H1 (cell line): ENCODE measurements around the gene KNCN. TPM values are rescaled to one million over a fixed set of nuclear protein-coding genes. Genes with fewer than 3 reads are reported as not detected.

ENCODE experiments used
- CTCF ChIA-PET: fragments of 300-600 bp; sonication (Branson Sonifier 250); formaldehyde crosslinking; loops from one replicate; lab custom pipeline; 2021; ENCODE audit not compliant: partially characterized antibody; lab: Charles Lee
- POLR2A ChIA-PET: fragments of 300-600 bp; sonication (Branson Sonifier 250); formaldehyde crosslinking; loops from one replicate; lab custom pipeline; 2021; ENCODE audit warnings: inconsistent platforms; ENCODE audit not compliant: partially characterized antibody; lab: Charles Lee
- DNase-seq, 2 experiments: peaks; one replicate each; pipeline versions ENCODE4 v3.0.0 to v3.0.0-alpha.2; 2010 to 2022; ENCODE audit warnings: low spot score in 2 of 2, low read depth in 1 of 2, mixed read lengths in 1 of 2
- FAIRE-seq: peaks from 2 replicates; lab custom pipeline; 2011; peaks lifted over from hg19 to GRCh38; lab: Jason Lieb, UNC
- H2AFZ ChIP-seq: 2 replicates; pipeline ENCODE4 v1.8.1; 2012; ENCODE audit warnings: low read length, inconsistent platforms
- H2AK5ac ChIP-seq: 2 replicates; pipeline ENCODE4 v1.6.1; 2013; ENCODE audit warnings: low read depth, low read length
- H2BK120ac ChIP-seq: replicated peaks from 2 replicates; pipeline ENCODE3; 2013; ENCODE audit warnings: low read depth, low read length, inconsistent platforms
- H2BK12ac ChIP-seq: 2 replicates; pipeline ENCODE4 v1.6.1; 2013; ENCODE audit warnings: low read depth, low read length
- H2BK15ac ChIP-seq: 2 replicates; pipeline ENCODE4 v1.6.1; 2013; ENCODE audit warnings: low read length
- H2BK20ac ChIP-seq: 2 replicates; pipeline ENCODE4 v1.6.1; 2013; ENCODE audit warnings: low read length
- H2BK5ac ChIP-seq: 2 replicates; pipeline ENCODE4 v1.6.1; 2013; ENCODE audit warnings: low read depth, low read length
- H3K14ac ChIP-seq: 2 replicates; pipeline ENCODE4 v1.6.1; 2013; ENCODE audit warnings: inconsistent platforms; ENCODE audit not compliant: insufficient read length
- H3K18ac ChIP-seq: 2 replicates; pipeline ENCODE4 v1.6.1; 2013; ENCODE audit warnings: low read length; ENCODE audit errors: extremely low read depth
- H3K23ac ChIP-seq: 2 replicates; pipeline ENCODE4 v1.6.1; 2013; ENCODE audit warnings: inconsistent platforms; ENCODE audit not compliant: insufficient read length
- H3K23me2 ChIP-seq: 2 replicates; pipeline ENCODE4 v1.6.1; 2013; ENCODE audit warnings: low read depth, low read length
- H3K27ac ChIP-seq: 2 replicates; pipeline ENCODE4 v1.6.1; 2011; ENCODE audit warnings: low read depth, low read length, inconsistent platforms
- H3K27me3 ChIP-seq, 4 experiments: replicated peaks in 1 of 4; 1 replicate in 1 of 4; 2 replicates in 3 of 4; pipeline versions ENCODE4 v1.6.1 to v1.8.1; 2011 to 2013; ENCODE audit warnings: low read length in 3 of 4, mild to moderate bottlenecking in 3 of 4, inconsistent platforms in 2 of 4, mixed read lengths in 2 of 4, moderate library complexity in 1 of 4; ENCODE audit not compliant: control insufficient read depth in 3 of 4, insufficient read depth in 3 of 4; ENCODE audit errors: extremely low read depth in 1 of 4
- H3K36me3 ChIP-seq, 4 experiments: 2 replicates each; pipeline versions ENCODE4 v1.6.1 to v1.8.1; 2011 to 2013; ENCODE audit warnings: mild to moderate bottlenecking in 4 of 4, low read length in 3 of 4, moderate library complexity in 2 of 4, control low read depth in 1 of 4, inconsistent platforms in 1 of 4; ENCODE audit not compliant: insufficient read depth in 4 of 4, control insufficient read depth in 2 of 4
- H3K4ac ChIP-seq: replicated peaks from 2 replicates; pipeline ENCODE3; 2013; ENCODE audit warnings: low read length, low read depth, mixed read lengths, inconsistent platforms; ENCODE audit not compliant: insufficient read length
- H3K4me1 ChIP-seq, 4 experiments: replicated peaks in 1 of 4; 1 replicate in 1 of 4; 2 replicates in 3 of 4; pipeline versions ENCODE4 v1.6.1 to v1.8.1; 2011 to 2013; ENCODE audit warnings: low read length in 3 of 4, inconsistent platforms in 2 of 4, mixed read lengths in 1 of 4; ENCODE audit not compliant: insufficient read depth in 4 of 4, control insufficient read depth in 3 of 4
- H3K4me2 ChIP-seq, 2 experiments: 2 replicates each; pipeline versions ENCODE4 v1.6.1 to v1.8.1; 2011 to 2013; ENCODE audit warnings: low read depth in 2 of 2, low read length in 2 of 2, control low read depth in 1 of 2, inconsistent platforms in 1 of 2, mild to moderate bottlenecking in 1 of 2; ENCODE audit not compliant: insufficient read depth in 1 of 2
- H3K4me3 ChIP-seq, 4 experiments: fragments of 200-600, 300-600 bp in 1 of 4; sonication (generic), shearing (Covaris generic), sonication (Bioruptor Twin) in 1 of 4; 2 replicates each; pipeline versions ENCODE4 v1.5.1 to v1.8.1; 2011 to 2016; ENCODE audit warnings: low read length in 4 of 4, low read depth in 3 of 4, control low read depth in 2 of 4, inconsistent platforms in 2 of 4, mild to moderate bottlenecking in 2 of 4, mixed read lengths in 1 of 4, moderate library complexity in 1 of 4; ENCODE audit not compliant: insufficient read depth in 2 of 4; ENCODE audit errors: extremely low read depth in 1 of 4
- H3K56ac ChIP-seq: replicated peaks from 2 replicates; pipeline ENCODE3; 2013; ENCODE audit warnings: low read depth, mild to moderate bottlenecking, mixed read lengths, low read length, inconsistent platforms; ENCODE audit not compliant: insufficient read length
- H3K79me1 ChIP-seq: 2 replicates; pipeline ENCODE4 v1.6.1; 2013; ENCODE audit warnings: low read depth, low read length, control low read depth
- H3K79me2 ChIP-seq, 2 experiments: 2 replicates each; pipeline versions ENCODE4 v1.6.1 to v1.8.1; 2012 to 2013; ENCODE audit warnings: low read length in 2 of 2, mild to moderate bottlenecking in 2 of 2, inconsistent platforms in 1 of 2; ENCODE audit not compliant: insufficient read depth in 2 of 2, control insufficient read depth in 1 of 2
- H3K9ac ChIP-seq, 4 experiments: replicated peaks in 1 of 4; 1 replicate in 1 of 4; 2 replicates in 3 of 4; pipeline versions ENCODE4 v1.6.1 to v1.8.1; 2011 to 2013; ENCODE audit warnings: low read depth in 3 of 4, low read length in 3 of 4, control low read depth in 2 of 4, mild to moderate bottlenecking in 2 of 4, moderate library complexity in 2 of 4, inconsistent platforms in 1 of 4; ENCODE audit errors: extremely low read depth in 1 of 4
- H3K9me3 ChIP-seq, 2 experiments: 2 replicates each; pipeline versions ENCODE4 v1.6.1 to v1.8.1; 2012 to 2013; ENCODE audit warnings: mild to moderate bottlenecking in 2 of 2, moderate library complexity in 2 of 2, control low read depth in 1 of 2, inconsistent platforms in 1 of 2, low read depth in 1 of 2, low read length in 1 of 2, mixed read lengths in 1 of 2; ENCODE audit not compliant: insufficient read depth in 2 of 2
- H4K20me1 ChIP-seq, 2 experiments: replicated peaks in 1 of 2; 2 replicates each; pipeline versions ENCODE3 to v1.8.1; 2011 to 2013; ENCODE audit warnings: inconsistent platforms in 2 of 2, low read length in 2 of 2, mild to moderate bottlenecking in 1 of 2; ENCODE audit not compliant: insufficient read depth in 2 of 2, control insufficient read depth in 1 of 2
- H4K5ac ChIP-seq: 2 replicates; pipeline ENCODE4 v1.6.1; 2013; ENCODE audit warnings: low read length, low read depth, mixed read lengths, inconsistent platforms; ENCODE audit not compliant: insufficient read length
- H4K8ac ChIP-seq: 2 replicates; pipeline ENCODE4 v1.8.0; 2013; ENCODE audit warnings: mild to moderate bottlenecking, moderate library complexity, low read length, inconsistent platforms; ENCODE audit not compliant: insufficient read depth; ENCODE audit errors: extremely low read depth
- H4K91ac ChIP-seq: replicated peaks from 2 replicates; pipeline ENCODE3; 2013; ENCODE audit warnings: low read length, mixed read lengths, inconsistent platforms; ENCODE audit not compliant: insufficient read length
- ASH2L ChIP-seq: fragments of 200-600, 300-600 bp; sonication (generic); IDR thresholded peaks from one replicate; pipeline ENCODE4 v1.7.1; 2017; ENCODE audit warnings: low read length
- BCL11A ChIP-seq, 2 experiments: IDR thresholded peaks; one replicate each; pipeline ENCODE4 v1.6.1; 2011; ENCODE audit warnings: low read depth in 2 of 2, low read length in 2 of 2, mild to moderate bottlenecking in 2 of 2
- CBX5 ChIP-seq: fragments of 300-800, 300-1000 bp; sonication (generic); IDR thresholded peaks from 2 replicates; pipeline ENCODE4 v1.7.1; 2016; ENCODE audit warnings: antibody characterized with exemption, low read length, low read depth
- FOSL1 ChIP-seq: IDR thresholded peaks from 2 replicates; pipeline ENCODE4 v1.6.1; 2011; ENCODE audit warnings: mild to moderate bottlenecking, low read depth, low read length, moderate library complexity; ENCODE audit not compliant: insufficient read depth
- HDAC6 ChIP-seq: IDR thresholded peaks from one replicate; pipeline ENCODE4 v1.7.1; 2012; ENCODE audit warnings: low read depth, mild to moderate bottlenecking, inconsistent platforms, low read length, moderate library complexity
- MAX ChIP-seq: IDR thresholded peaks from 2 replicates; pipeline ENCODE4 v1.6.1; 2012; ENCODE audit warnings: inconsistent platforms
- NANOG ChIP-seq: IDR thresholded peaks from 2 replicates; pipeline ENCODE4 v1.6.1; 2011; ENCODE audit warnings: low read length, low read depth, mild to moderate bottlenecking, inconsistent platforms; ENCODE audit not compliant: insufficient read depth, poor library complexity, severe bottlenecking
- RBBP5 ChIP-seq: IDR thresholded peaks from 2 replicates; pipeline ENCODE4 v1.7.1; 2012; ENCODE audit warnings: low read depth, mild to moderate bottlenecking, inconsistent platforms, low read length, moderate library complexity, borderline replicate concordance
- RNF2 ChIP-seq: fragments of 200-900, 300-1000 bp; sonication (generic); IDR thresholded peaks from 2 replicates; pipeline ENCODE4 v1.7.1; 2016; ENCODE audit warnings: borderline replicate concordance, low read depth, mild to moderate bottlenecking, antibody characterized with exemption, low read length; ENCODE audit not compliant: poor library complexity, severe bottlenecking; ENCODE audit errors: missing control alignments
- RXRA ChIP-seq: IDR thresholded peaks from 2 replicates; pipeline ENCODE4 v1.6.1; 2011; ENCODE audit warnings: low read depth, mild to moderate bottlenecking, low read length, moderate library complexity; ENCODE audit not compliant: insufficient read depth
- SAP30 ChIP-seq: fragments of 300-600 bp; sonication (generic); IDR thresholded peaks from 2 replicates; pipeline ENCODE4 v1.7.1; 2012; ENCODE audit warnings: low read length, moderate library complexity, mild to moderate bottlenecking, inconsistent platforms; ENCODE audit not compliant: insufficient read depth, insufficient replicate concordance
- SRF ChIP-seq: IDR thresholded peaks from 2 replicates; pipeline ENCODE4 v1.6.1; 2011; ENCODE audit warnings: mild to moderate bottlenecking, low read depth, low read length, moderate library complexity
- TEAD4 ChIP-seq: IDR thresholded peaks from 2 replicates; pipeline ENCODE4 v1.6.1; 2012; ENCODE audit warnings: low read depth, low read length, inconsistent platforms, mixed read lengths
- YY1 ChIP-seq: IDR thresholded peaks from 2 replicates; pipeline ENCODE4 v1.6.1; 2011; ENCODE audit warnings: low read depth, mild to moderate bottlenecking, low read length
- WGBS, 2 experiments: shearing (Covaris generic) in 1 of 2; methylation state at CpG; one replicate each; pipeline versions ENCODE4 v1.1.6 to v1.1.7; 2013 to 2015; ENCODE audit warnings: low lambda C conversion rate in 2 of 2, mixed read lengths in 2 of 2, inconsistent platforms in 1 of 2, low coverage in 1 of 2, missing lambda C conversion rate in 1 of 2; ENCODE audit not compliant: insufficient replicate concordance in 2 of 2, insufficient coverage in 1 of 2, insufficient read length in 1 of 2; ENCODE audit errors: extremely low coverage in 1 of 2, missing lambda C conversion rate in 1 of 2; 5-methylcytosine and 5-hydroxymethylcytosine counted together
- polyA plus RNA-seq, 7 experiments: library from polyadenylated mRNA; depleted of rRNA in 3 of 7; stranded (reverse) in 5 of 7; unstranded in 2 of 7; fragments of >200 nt in 5 of 7; fragments of 200-250 nt in 2 of 7; gene quantifications; 1 replicate in 5 of 7; 2 replicates in 1 of 7; 4 replicates in 1 of 7; pipeline versions ENCODE4 v1.2.1 to v1.2.3, GENCODE V29; 2011 to 2013; ENCODE audit warnings: missing spikeins in 2 of 7, mixed read lengths in 2 of 7
- total RNA-seq: library from RNA; stranded (reverse); fragmentation: NEBNext Ultra II Directional; extraction: Animal tissue kit (Norgen Biotek cat#: 25700); gene quantifications from 2 replicates; pipeline ENCODE4 v1.2.1, GENCODE V29; 2021

KNCN gene
- total and polyA plus RNA-seq, 2 of the 8 experiments (the other 6 are each of a cell fraction or from before 2014, with no cell fraction given), result not detected

- Histone ChIP-seq H3K4me3 (no peak overlapping the region), H4K20me1 (peaks cover 1 to 5% of the 10 kb centered on the region in 2 experiments), H3K79me2 (no peaks in the 10 kb centered on the region), H4K8ac (no peak overlapping the region), H3K9me3 (no peaks in the 10 kb centered on the region), H2AK5ac (no peak overlapping the region), H2BK12ac (no peak overlapping the region), H2AFZ (no peak overlapping the region), H3K79me1 (no peaks in the 10 kb centered on the region; the same call in 1 of the 2 replicates), H3K18ac (no peak overlapping the region), H3K4me1 (peaks cover under 1 to 14% (median 11%) of the 10 kb centered on the region in 4 experiments), H3K4me2 (no peak overlapping the region), H2BK5ac (no peak overlapping the region), H3K56ac (no peak overlapping the region), H3K14ac (no peak overlapping the region), H3K27ac (no peak overlapping the region), H3K36me3 (no peaks in the 10 kb centered on the region), H3K23me2 (0 out of 2 replicates have a peak, but pooled peaks cover 3% of the 10 kb centered on the region), H4K5ac (no peak overlapping the region), H3K27me3 (peaks cover 22 to 49% (median 43%) of the 10 kb centered on the region in 4 experiments), H3K9ac (no peak overlapping the region), H3K23ac (no peak overlapping the region), H4K91ac (no peak overlapping the region), H2BK15ac (no peak overlapping the region), H2BK120ac (no peak overlapping the region), H2BK20ac (no peak overlapping the region), H3K4ac (no peak overlapping the region)
- FAIRE-seq, result no peak
- whole genome bisulfite sequencing, 2 experiments, result 90% methylated on average over 19 of the region's 19 CpGs; no CpG with 5 or more reads in 1 of the 2 experiments
- CTCF ChIA-PET, result interaction anchor here (19.3 to 35.6 kb wide), 2 partner anchors 18 to 40 kb away, joined by 287 to 1068 read pairs; a partner anchor contains a TSS
- no peak for DNase-seq
- POLR2A ChIA-PET, result no interaction called here
- TF ChIP-seq MAX (no peak), RBBP5 (no peak), SRF (no peak), FOSL1 (no peak), RXRA (no peak), ASH2L (no peak), YY1 (no peak), CBX5 (no peak), RNF2 (no peak), TEAD4 (no peak), BCL11A (IDR thresholded peaks at IDR 0.05; ENCODE audit: low read depth in 2 of 2, low read length in 2 of 2) (no peak), HDAC6 (no peak), SAP30 (no peak), NANOG (no peak)
Measured at GRCh38 chr1:46497665-46498064, 53.8 kb downstream of the KNCN start.
